ENCODE results near the gene RCBTB1. TPM values are rescaled to one million over a fixed set of nuclear protein-coding genes. Genes with fewer than 3 reads are reported as not detected.

The RCBTB1 gene
- total RNA-seq, 1 donor from 2014 or later = 54.2 TPM

DNA sequence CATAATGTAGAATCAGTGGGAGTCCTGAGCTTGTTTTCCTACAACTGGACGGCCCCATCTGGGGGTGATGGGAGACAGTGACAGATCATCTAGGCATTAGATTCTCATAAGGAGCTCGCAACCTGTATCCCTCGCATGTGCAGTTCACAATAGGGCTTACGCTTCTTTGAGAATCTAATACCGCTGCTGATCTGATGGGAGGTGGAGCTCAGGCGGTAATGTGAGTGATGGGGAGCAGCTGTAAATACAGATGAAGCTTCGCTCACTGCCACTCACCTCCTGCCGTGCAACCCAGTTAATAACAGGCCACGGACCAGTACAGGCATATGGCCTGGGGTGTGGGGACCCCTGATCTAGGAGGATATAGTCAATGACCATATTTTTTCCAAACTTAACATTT lies 38.8 kb downstream of the RCBTB1 start:
- H3K27ac Mint-ChIP-seq = no peak overlapping the region
- H3K4me2 ChIP-seq = no peak overlapping the region
- no peak overlapping the region for H3K27ac ChIP-seq
- no peaks in the 10 kb centered on the region for H3K4me1 Mint-ChIP-seq
- H3K36me3 Mint-ChIP-seq = peaks cover 41% of the 10 kb centered on the region
- no peak overlapping the region for H3K4me3 ChIP-seq
- H3K9me3 ChIP-seq (ENCODE audit: low read depth) = no peaks in the 10 kb centered on the region
- no peaks in the 10 kb centered on the region for H3K9me3 Mint-ChIP-seq
- H4K20me1 ChIP-seq (ENCODE audit: low read depth) = no peaks in the 10 kb centered on the region
- H3K4me3 Mint-ChIP-seq = no peak overlapping the region
- H3K9ac ChIP-seq = no peak overlapping the region
- no peak overlapping the region for H2AFZ ChIP-seq (replicated peaks)
- no peak for TF ChIP-seq EZH2phosphoT487 (IDR thresholded peaks at IDR 0.05)
- TF ChIP-seq EZH2 (IDR thresholded peaks at IDR 0.05) = no peak
- TF ChIP-seq, protein P1, sequence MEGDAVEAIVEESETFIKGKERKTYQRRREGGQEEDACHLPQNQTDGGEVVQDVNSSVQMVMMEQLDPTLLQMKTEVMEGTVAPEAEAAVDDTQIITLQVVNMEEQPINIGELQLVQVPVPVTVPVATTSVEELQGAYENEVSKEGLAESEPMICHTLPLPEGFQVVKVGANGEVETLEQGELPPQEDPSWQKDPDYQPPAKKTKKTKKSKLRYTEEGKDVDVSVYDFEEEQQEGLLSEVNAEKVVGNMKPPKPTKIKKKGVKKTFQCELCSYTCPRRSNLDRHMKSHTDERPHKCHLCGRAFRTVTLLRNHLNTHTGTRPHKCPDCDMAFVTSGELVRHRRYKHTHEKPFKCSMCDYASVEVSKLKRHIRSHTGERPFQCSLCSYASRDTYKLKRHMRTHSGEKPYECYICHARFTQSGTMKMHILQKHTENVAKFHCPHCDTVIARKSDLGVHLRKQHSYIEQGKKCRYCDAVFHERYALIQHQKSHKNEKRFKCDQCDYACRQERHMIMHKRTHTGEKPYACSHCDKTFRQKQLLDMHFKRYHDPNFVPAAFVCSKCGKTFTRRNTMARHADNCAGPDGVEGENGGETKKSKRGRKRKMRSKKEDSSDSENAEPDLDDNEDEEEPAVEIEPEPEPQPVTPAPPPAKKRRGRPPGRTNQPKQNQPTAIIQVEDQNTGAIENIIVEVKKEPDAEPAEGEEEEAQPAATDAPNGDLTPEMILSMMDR (IDR thresholded peaks at IDR 0.05) = no peak
- no peaks in the 10 kb centered on the region for H3K27me3 Mint-ChIP-seq (ENCODE audit: insufficient read depth, low read depth)
- no peak for DNase-seq (ENCODE audit: low spot score)
- no peaks in the 10 kb centered on the region for H3K4me1 ChIP-seq
- H3K79me2 ChIP-seq (ENCODE audit: low read depth) = no peaks in the 10 kb centered on the region
- peaks cover 1% of the 10 kb centered on the region for H3K36me3 ChIP-seq
- H3F3A ChIP-seq (ENCODE audit: low read depth) = no peaks in the 10 kb centered on the region
- no peaks in the 10 kb centered on the region for H3K27me3 ChIP-seq

DNA sequence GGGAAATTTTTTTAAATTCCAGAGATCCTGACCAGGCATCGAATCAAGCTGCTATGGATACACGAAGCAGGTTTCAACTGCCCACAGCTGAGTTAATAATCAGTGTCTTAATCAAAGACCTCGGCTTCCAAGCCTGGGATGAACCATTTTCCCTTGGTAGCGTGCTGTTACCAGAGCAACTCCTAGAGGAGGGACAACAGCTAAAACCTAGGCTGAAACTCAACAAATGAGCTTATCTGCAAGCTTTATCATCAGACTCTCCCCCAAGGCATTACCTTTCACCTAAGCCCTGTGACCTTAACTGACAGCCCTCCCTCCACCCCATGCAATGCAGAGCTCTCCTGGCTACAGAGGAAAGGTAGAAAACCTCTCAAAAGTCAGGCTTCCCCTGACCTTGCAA lies 39.7 kb downstream of the RCBTB1 start:
- Histone ChIP-seq H3K27me3 (no peaks in the 10 kb centered on the region), H3K9ac (no peak overlapping the region), H2AFZ (replicated peaks) (no peak overlapping the region), H3K4me2 (no peak overlapping the region), H3K79me2 (ENCODE audit: low read depth) (no peaks in the 10 kb centered on the region), H3K4me1 (peaks cover 6% of the 10 kb centered on the region), H3K36me3 (peaks cover 5% of the 10 kb centered on the region), H3F3A (ENCODE audit: low read depth) (no peaks in the 10 kb centered on the region), H3K4me3 (no peak overlapping the region), H3K27ac (no peak overlapping the region), H4K20me1 (ENCODE audit: low read depth) (no peaks in the 10 kb centered on the region), H3K9me3 (ENCODE audit: low read depth) (no peaks in the 10 kb centered on the region)
- H3K27ac Mint-ChIP-seq = no peak overlapping the region
- TF ChIP-seq EZH2phosphoT487 (IDR thresholded peaks at IDR 0.05) (no peak), EZH2 (IDR thresholded peaks at IDR 0.05) (no peak)
- TF ChIP-seq, protein P1 (IDR thresholded peaks at IDR 0.05) = no peak
- no peaks in the 10 kb centered on the region for H3K4me1 Mint-ChIP-seq
- H3K4me3 Mint-ChIP-seq = no peak overlapping the region
- no peak for DNase-seq (ENCODE audit: low spot score)
- no peaks in the 10 kb centered on the region for H3K9me3 Mint-ChIP-seq
- H3K36me3 Mint-ChIP-seq = peaks cover 42% of the 10 kb centered on the region
- no peaks in the 10 kb centered on the region for H3K27me3 Mint-ChIP-seq (ENCODE audit: insufficient read depth, low read depth)

DNA sequence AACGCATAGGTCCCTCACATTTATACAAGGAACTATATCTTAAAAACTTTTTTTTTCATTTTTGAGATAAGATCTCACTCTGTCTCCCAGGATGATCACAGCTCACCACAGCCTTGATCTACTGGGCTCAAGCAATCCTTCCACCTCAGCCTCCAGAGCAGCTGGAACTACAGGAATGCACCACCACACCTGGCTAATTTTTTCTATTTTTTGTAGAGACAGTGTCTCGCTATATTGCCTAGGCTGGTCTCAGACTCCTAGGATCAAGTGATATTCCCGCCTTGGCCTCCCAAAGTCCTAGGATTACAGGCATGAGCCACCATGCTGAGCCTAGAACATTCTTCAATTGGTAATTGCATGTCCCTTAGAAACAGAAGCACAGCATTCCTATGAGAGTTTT lies 41.7 kb downstream of the RCBTB1 start:
- H3K27ac Mint-ChIP-seq = no peak overlapping the region
- H4K20me1 ChIP-seq (ENCODE audit: low read depth) = no peaks in the 10 kb centered on the region
- no peak overlapping the region for H3K4me3 Mint-ChIP-seq
- no peaks in the 10 kb centered on the region for H3K27me3 ChIP-seq
- no peaks in the 10 kb centered on the region for H3K9me3 Mint-ChIP-seq
- no peak overlapping the region for H2AFZ ChIP-seq (replicated peaks)
- no peaks in the 10 kb centered on the region for H3K79me2 ChIP-seq (ENCODE audit: low read depth)
- peaks cover 6% of the 10 kb centered on the region for H3K4me1 ChIP-seq
- no peaks in the 10 kb centered on the region for H3K9me3 ChIP-seq (ENCODE audit: low read depth)
- no peak overlapping the region for H3K4me2 ChIP-seq
- peaks cover 31% of the 10 kb centered on the region for H3K36me3 Mint-ChIP-seq
- H3K9ac ChIP-seq = no peak overlapping the region
- H3K4me1 Mint-ChIP-seq = no peaks in the 10 kb centered on the region
- TF ChIP-seq, protein P1 (IDR thresholded peaks at IDR 0.05) = no peak
- TF ChIP-seq EZH2 (IDR thresholded peaks at IDR 0.05) (no peak), EZH2phosphoT487 (IDR thresholded peaks at IDR 0.05) (no peak)
- H3F3A ChIP-seq (ENCODE audit: low read depth) = no peaks in the 10 kb centered on the region
- no peak for DNase-seq (ENCODE audit: low spot score)
- peaks cover 5% of the 10 kb centered on the region for H3K36me3 ChIP-seq
- H3K4me3 ChIP-seq = no peak overlapping the region
- H3K27me3 Mint-ChIP-seq (ENCODE audit: insufficient read depth, low read depth) = no peaks in the 10 kb centered on the region
- no peak overlapping the region for H3K27ac ChIP-seq

Data from neural progenitor cell (in vitro differentiated cells).